MCF 10A (cell line): ENCODE measurements around the gene HCRTR1. TPM values are rescaled to one million over a fixed set of nuclear protein-coding genes. Genes with fewer than 3 reads are reported as not detected.

Experiments
- BruUV-seq: library from RNA; stranded (reverse); fragments of 400-500 nt; replicated peaks from 2 replicates; lab custom pipeline; 2021; lab: Mats Ljungman, UMichigan
- CTCF ChIA-PET: fragments of 300-600 bp; sonication (Branson Sonifier 250); formaldehyde crosslinking; extraction: SDS; loops from one replicate; lab custom pipeline; 2021; ENCODE audit warnings: antibody characterized with exemption, inconsistent platforms; lab: Yijun Ruan, JAX
- POLR2A ChIA-PET: fragments of 300-600, 350-650 bp; sonication (Branson Sonifier 250); formaldehyde crosslinking; extraction: SDS; loops from one replicate; lab custom pipeline; 2020; ENCODE audit warnings: antibody characterized with exemption, inconsistent platforms; lab: Yijun Ruan, JAX
- DNase-seq: peaks from one replicate; pipeline ENCODE4 v3.0.0-alpha.2; 2018; ENCODE audit not compliant: unreplicated experiment
- H3K27ac Mint-ChIP-seq: one replicate; pipeline ENCODE4 v1.8.0; 2022; ENCODE audit warnings: mild to moderate bottlenecking, low read depth, mixed read lengths; ENCODE audit not compliant: unreplicated experiment
- H3K27me3 Mint-ChIP-seq: one replicate; pipeline ENCODE4 v1.8.0; 2022; ENCODE audit warnings: mixed read lengths; ENCODE audit not compliant: insufficient read depth, unreplicated experiment
- H3K36me3 Mint-ChIP-seq: one replicate; pipeline ENCODE4 v1.8.0; 2022; ENCODE audit warnings: mild to moderate bottlenecking, moderate library complexity, mixed read lengths; ENCODE audit not compliant: insufficient read depth, unreplicated experiment
- H3K4me1 Mint-ChIP-seq: one replicate; pipeline ENCODE4 v1.8.0; 2022; ENCODE audit warnings: mixed read lengths; ENCODE audit not compliant: insufficient read depth, unreplicated experiment
- H3K4me3 Mint-ChIP-seq: one replicate; pipeline ENCODE4 v1.8.0; 2022; ENCODE audit warnings: mild to moderate bottlenecking, moderate library complexity, mixed read lengths; ENCODE audit not compliant: unreplicated experiment
- H3K9me3 Mint-ChIP-seq: one replicate; pipeline ENCODE4 v1.8.0; 2022; ENCODE audit warnings: mixed read lengths; ENCODE audit not compliant: unreplicated experiment
- intact Hi-C: fragments of 100-400 bp; cut with micrococcal nuclease; formaldehyde crosslinking; loops from 2 replicates; pipeline ENCODE4 v1.14.1; 2022
- total RNA-seq: library from RNA; stranded (reverse); gene quantifications from 2 replicates; pipeline ENCODE4 v1.2.3, GENCODE V29; 2022
- TF ChIP-seq, protein P1 (sequence below): fragments of 200-600 bp; IDR thresholded peaks from one replicate; pipeline ENCODE4 v1.8.0; 2022; ENCODE audit warnings: antibody characterized with exemption, mild to moderate bottlenecking; ENCODE audit not compliant: unreplicated experiment

Gene HCRTR1
- total RNA-seq, 1 experiment from 2014 or later: not detected

DNA sequence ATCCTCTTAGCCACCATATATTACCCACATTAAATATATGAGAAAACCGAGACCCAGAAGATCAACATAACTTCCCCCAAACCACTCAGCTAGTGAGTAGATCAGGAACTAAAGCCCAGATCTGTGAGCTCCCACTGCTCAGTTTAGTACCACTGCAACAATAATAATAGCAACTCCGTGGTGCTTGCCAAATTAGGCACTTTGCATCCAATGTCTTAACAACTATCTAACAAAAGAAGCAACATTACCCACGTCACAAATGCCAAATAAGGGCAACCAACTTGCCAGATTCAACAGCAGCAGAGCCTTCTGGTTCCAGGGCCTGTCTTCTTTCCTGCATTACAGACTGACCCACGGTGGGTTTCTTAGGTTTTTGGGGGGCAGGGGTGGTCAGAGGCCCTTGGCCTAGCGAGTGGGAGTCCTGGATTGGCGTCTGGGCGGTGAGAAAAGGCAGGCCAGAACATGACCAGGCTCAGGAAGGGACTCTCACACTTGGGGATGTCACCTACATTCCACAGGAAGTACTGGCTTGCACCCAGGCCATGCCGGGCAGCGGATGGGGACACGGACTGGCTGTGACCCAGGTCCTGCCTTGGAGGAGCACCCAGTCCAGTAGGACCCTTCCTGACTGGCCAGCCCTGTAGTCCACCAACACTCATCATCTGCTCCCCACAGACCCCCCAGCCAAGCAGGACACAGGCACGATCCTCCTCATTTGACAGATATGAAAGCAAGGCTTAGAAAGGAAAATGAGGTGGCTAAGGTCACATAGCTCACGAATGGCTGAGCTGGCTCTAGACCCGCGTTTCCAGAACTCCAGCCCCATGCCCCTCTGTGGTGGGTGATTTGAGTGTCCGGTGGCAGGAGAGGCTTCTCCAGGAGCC, 4.6 kb downstream of the HCRTR1 start:
- POLR2A ChIA-PET: interaction anchor here (0.6 to 11.4 kb wide), 4 partner anchors 17 to 191 kb away, joined by 3 to 207 read pairs (median 5); partner anchors contain the start of gene PEF1

DNA sequence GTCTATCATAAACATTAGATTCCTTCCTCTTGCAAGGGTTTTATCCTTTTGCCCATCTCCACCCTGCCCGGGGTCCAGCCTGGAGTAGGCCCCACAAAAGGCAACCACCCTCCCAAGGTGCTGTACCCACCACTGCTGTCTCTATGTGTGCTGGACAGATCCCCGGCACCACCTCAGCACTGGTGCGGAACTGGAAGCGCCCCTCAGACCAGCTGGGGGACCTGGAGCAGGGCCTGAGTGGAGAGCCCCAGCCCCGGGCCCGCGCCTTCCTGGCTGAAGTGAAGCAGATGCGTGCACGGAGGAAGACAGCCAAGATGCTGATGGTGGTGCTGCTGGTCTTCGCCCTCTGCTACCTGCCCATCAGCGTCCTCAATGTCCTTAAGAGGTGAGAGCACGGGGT, 5.9 kb downstream of the HCRTR1 start:
- H3K4me1 Mint-ChIP-seq: peaks cover 21% of the 10 kb centered on the region
- no peak overlapping the region for H3K27ac Mint-ChIP-seq
- peaks cover 14% of the 10 kb centered on the region for H3K27me3 Mint-ChIP-seq
- POLR2A ChIA-PET: interaction anchor here (11.4 kb wide), 1 partner anchor 17 kb away, joined by 207 read pairs; the partner anchor contains the start of gene PEF1
- H3K9me3 Mint-ChIP-seq: no peaks in the 10 kb centered on the region
- CTCF ChIA-PET: interaction anchor here (0.6 to 0.9 kb wide), 2 partner anchors 33 to 60 kb away, joined by 3 read pairs; no protein-coding TSS in a partner anchor
- H3K36me3 Mint-ChIP-seq: no peaks in the 10 kb centered on the region
- intact Hi-C loops: no loop called here
- no peak overlapping the region for H3K4me3 Mint-ChIP-seq
- DNase-seq: no peak
- no TSS peak for BruUV-seq
- TF ChIP-seq, protein P1, sequence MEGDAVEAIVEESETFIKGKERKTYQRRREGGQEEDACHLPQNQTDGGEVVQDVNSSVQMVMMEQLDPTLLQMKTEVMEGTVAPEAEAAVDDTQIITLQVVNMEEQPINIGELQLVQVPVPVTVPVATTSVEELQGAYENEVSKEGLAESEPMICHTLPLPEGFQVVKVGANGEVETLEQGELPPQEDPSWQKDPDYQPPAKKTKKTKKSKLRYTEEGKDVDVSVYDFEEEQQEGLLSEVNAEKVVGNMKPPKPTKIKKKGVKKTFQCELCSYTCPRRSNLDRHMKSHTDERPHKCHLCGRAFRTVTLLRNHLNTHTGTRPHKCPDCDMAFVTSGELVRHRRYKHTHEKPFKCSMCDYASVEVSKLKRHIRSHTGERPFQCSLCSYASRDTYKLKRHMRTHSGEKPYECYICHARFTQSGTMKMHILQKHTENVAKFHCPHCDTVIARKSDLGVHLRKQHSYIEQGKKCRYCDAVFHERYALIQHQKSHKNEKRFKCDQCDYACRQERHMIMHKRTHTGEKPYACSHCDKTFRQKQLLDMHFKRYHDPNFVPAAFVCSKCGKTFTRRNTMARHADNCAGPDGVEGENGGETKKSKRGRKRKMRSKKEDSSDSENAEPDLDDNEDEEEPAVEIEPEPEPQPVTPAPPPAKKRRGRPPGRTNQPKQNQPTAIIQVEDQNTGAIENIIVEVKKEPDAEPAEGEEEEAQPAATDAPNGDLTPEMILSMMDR: no peak

More for the DNA sequence above, 4.6 kb downstream of the HCRTR1 start:
- H3K27ac Mint-ChIP-seq: no peak overlapping the region
- BruUV-seq: no TSS peak
- no peaks in the 10 kb centered on the region for H3K36me3 Mint-ChIP-seq
- peaks cover 22% of the 10 kb centered on the region for H3K27me3 Mint-ChIP-seq
- no peak for DNase-seq
- intact Hi-C loops: no loop called here
- peaks cover 11% of the 10 kb centered on the region for H3K4me1 Mint-ChIP-seq
- no peaks in the 10 kb centered on the region for H3K9me3 Mint-ChIP-seq
- H3K4me3 Mint-ChIP-seq: no peak overlapping the region
- CTCF ChIA-PET: no interaction called here
- TF ChIP-seq, protein P1: no peak

DNA sequence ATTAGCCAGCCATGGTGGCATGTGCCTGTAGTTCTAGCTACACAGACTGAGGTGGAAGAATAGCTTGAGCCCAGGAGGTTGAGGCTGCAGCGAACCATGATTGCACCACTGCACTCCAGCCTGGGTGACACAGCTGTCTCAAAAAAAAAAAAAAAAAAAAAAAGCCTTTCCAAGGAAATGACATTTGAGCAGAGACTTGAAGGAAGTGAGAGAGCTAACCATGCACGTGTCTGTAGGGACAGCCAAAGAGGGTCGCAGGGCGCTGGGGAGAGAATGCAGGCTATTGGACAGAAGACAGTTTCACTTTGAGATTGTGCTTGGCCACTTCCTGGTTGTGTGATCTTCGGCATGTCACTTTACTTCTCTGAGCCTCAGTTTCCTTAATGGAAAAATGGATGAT, 6.8 kb downstream of the HCRTR1 start:
- POLR2A ChIA-PET: interaction anchor here (0.5 to 11.4 kb wide), 3 partner anchors 9 to 42 kb away, joined by 3 to 207 read pairs (median 3); partner anchors contain the start of gene PEF1
- CTCF ChIA-PET: interaction anchor here (1.5 kb wide), 1 partner anchor 76 kb away, joined by 4 read pairs; no protein-coding TSS in a partner anchor
- Mint-ChIP-seq H3K27me3 (peaks cover 5% of the 10 kb centered on the region), H3K36me3 (peaks cover under 1% of the 10 kb centered on the region), H3K4me1 (peaks cover 23% of the 10 kb centered on the region), H3K4me3 (no peak overlapping the region), H3K9me3 (no peaks in the 10 kb centered on the region), H3K27ac (no peak overlapping the region)
- DNase-seq: no peak
- BruUV-seq: no TSS peak
- TF ChIP-seq, protein P1: no peak
- intact Hi-C loops: no loop called here
